Mononuclear cell (primary cell): ENCODE measurements around the gene PHTF2. TPM values are rescaled to one million over a fixed set of nuclear protein-coding genes. Genes with fewer than 3 reads are reported as not detected.

ENCODE experiments used
- H3K27me3 ChIP-seq: 2 replicates; pipeline ENCODE4 v1.6.0; 2011; ENCODE audit warnings: low read length, control low read depth; ENCODE audit not compliant: insufficient read depth
- H3K4me1 ChIP-seq: 2 replicates; pipeline ENCODE4 v1.5.1; 2011; ENCODE audit warnings: mild to moderate bottlenecking, low read length, control low read depth; ENCODE audit not compliant: insufficient read depth
- H3K4me3 ChIP-seq: 2 replicates; pipeline ENCODE4 v1.5.1; 2011; ENCODE audit warnings: mild to moderate bottlenecking, low read length, moderate library complexity
- H3K9me3 ChIP-seq: 2 replicates; pipeline ENCODE4 v1.5.1; 2011; ENCODE audit warnings: low read depth, mild to moderate bottlenecking, control low read depth, low read length
- total RNA-seq: library from RNA; depleted of rRNA; stranded (reverse); fragments of >200 nt; gene quantifications from one replicate; pipeline ENCODE4 v1.2.3, GENCODE V29; 2012

PHTF2 gene
- 34.8 TPM for total RNA-seq

DNA sequence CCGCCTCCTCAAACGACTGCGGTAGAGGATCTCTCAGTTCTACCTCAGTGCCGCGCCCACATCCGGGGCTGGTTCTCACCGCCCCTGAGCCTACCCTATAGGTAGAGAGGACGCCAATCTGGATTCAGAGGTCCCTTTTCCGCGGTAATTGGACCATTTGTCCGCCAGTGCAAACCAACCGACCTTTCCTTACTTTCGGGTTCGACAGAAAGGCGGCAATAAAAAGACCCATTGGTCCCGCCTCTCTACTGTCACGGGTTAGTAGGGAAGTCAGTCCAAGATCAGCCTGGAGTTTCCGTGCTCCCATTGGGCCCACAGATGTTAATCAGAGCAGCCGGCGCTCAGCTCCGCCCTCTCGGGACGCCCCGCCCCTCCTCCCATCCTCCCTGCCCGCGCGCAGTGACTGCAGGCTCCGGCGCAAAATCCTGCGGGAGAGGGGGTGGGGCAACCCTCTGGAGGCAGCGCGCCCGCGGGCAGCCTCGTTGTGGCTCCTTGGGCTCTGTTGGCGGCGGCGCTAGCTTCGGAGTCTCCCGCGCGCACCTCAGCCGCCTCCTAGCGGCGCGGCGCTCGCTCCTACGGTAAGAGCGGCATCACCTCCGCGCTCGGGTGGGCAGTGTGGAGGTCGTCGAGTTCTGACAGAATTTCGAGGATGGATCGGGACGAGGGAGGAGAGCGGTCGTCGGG lies at the start of gene PHTF2, which contains the start of gene TMEM60:
PHTF2 (plus strand) TSS at position 380 of the 684 bp plus-strand sequence.
TMEM60 (minus strand) TSS at position 41 of the 684 bp plus-strand sequence. CDS start 4,061 bp downstream, outside the sequence.
- Histone ChIP-seq H3K9me3 (no peaks in the 10 kb centered on the region), H3K27me3 (no peaks in the 10 kb centered on the region), H3K4me1 (peaks cover 41% of the 10 kb centered on the region), H3K4me3 (peak within 1 kb of the TSS; percentile 95)

- H3K9me3 ChIP-seq, result no peaks in the 10 kb centered on the region
- H3K4me3 ChIP-seq, result no peak overlapping the region
- H3K4me1 ChIP-seq, result peaks cover 21% of the 10 kb centered on the region
- no peaks in the 10 kb centered on the region for H3K27me3 ChIP-seq
These were observed 46.6 kb upstream of the PHTF2 start for GRCh38 chr7:77752016-77752415.

- Histone ChIP-seq H3K27me3 (no peaks in the 10 kb centered on the region), H3K9me3 (no peaks in the 10 kb centered on the region), H3K4me3 (no peak overlapping the region), H3K4me1 (peaks cover 15% of the 10 kb centered on the region)
These were observed 45.4 kb upstream of the PHTF2 start for GRCh38 chr7:77753173-77753572.

DNA sequence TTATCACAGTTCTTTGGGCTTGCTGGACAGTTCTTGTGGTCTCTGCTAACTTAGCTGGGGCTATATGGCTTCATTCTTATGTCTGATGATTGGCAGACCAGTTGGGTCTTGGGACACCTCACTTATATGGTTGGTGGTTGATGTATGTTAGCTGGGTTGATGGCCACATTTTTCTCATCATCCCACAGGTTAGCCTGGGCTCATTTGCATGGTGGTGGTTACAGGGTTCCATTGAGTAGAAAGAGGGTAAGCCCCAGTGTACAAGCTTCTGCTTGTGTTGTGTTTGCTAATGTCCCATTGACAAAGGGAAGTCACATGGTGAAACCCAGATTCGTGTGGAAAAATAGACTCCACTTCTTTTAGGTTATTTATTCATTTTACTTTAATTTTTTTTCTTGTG lies 41.0 kb upstream of the PHTF2 start:
- H3K27me3 ChIP-seq, result no peaks in the 10 kb centered on the region
- no peaks in the 10 kb centered on the region for H3K9me3 ChIP-seq
- H3K4me3 ChIP-seq, result no peak overlapping the region
- H3K4me1 ChIP-seq, result peaks cover 12% of the 10 kb centered on the region

DNA sequence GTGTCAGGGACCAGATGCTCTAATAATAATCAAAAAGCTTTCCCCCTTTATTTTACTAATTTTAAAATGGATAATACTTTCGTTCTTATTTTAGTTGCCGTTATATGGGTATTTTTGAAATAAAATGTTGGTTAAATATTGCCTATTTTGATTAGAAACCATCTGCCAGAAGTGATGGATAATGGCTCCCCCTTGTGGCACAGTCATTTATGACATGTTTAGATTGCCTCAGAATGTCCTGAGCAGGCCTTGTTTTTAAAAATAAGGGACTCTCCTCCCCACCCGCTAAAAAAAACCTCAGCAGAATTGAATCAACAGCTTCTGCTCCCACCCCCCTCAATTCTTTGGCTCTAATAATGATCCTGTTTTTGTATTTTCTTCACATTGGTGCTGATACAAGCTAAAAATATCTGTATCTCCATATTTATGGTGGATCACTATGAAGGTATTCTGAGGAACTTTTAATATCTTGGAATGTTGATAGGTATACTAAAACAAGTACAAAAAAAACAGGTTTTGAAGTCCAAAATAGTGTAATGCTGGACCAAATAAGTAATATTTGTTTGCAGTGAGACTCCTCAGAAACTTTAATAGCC lies 39.2 kb upstream of the PHTF2 start:
- Histone ChIP-seq H3K9me3 (no peaks in the 10 kb centered on the region), H3K4me1 (peaks cover 13% of the 10 kb centered on the region), H3K4me3 (no peak overlapping the region), H3K27me3 (no peaks in the 10 kb centered on the region)

DNA sequence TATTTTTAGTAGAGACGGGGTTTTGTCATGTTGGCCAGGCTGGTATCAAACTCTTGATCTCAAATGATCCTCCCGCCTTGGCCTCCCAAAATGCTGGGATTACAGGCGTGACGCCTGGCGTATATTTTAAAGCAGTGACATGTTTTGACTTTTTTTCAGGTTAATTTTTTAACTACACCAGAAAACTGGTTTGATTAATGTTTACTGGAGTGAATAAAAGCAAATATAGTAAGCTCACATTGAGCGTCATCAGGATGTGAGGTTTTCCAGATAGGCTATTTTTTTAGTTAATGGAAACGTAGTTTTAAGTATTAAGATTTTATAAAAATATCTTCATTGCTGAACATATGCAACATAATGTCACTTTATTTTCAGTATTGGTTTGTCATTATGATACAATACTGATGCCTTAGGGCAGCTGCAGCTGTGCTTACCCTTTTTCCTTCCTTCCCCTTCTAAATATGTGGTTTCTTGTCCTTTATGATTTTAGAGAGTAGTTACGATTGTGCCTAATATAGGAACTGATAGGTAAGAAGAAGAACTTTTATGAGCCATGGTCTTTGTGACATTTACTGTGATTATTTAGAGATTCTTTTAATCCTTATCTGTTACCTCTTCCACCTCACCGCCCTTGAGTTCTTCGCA lies 37.6 kb upstream of the PHTF2 start:
- no peak overlapping the region for H3K4me3 ChIP-seq
- H3K9me3 ChIP-seq, result no peaks in the 10 kb centered on the region
- no peaks in the 10 kb centered on the region for H3K27me3 ChIP-seq
- peaks cover 13% of the 10 kb centered on the region for H3K4me1 ChIP-seq

- Histone ChIP-seq H3K9me3 (no peaks in the 10 kb centered on the region), H3K4me3 (no peak overlapping the region), H3K27me3 (no peaks in the 10 kb centered on the region), H3K4me1 (peaks cover 9% of the 10 kb centered on the region)
These were observed 33.1 kb upstream of the PHTF2 start for GRCh38 chr7:77765481-77765880.

- Histone ChIP-seq H3K9me3 (no peaks in the 10 kb centered on the region), H3K27me3 (no peaks in the 10 kb centered on the region), H3K4me1 (peaks cover 5% of the 10 kb centered on the region), H3K4me3 (no peak overlapping the region)
These were observed 32.4 kb upstream of the PHTF2 start for GRCh38 chr7:77765906-77766800.

- Histone ChIP-seq H3K4me3 (no peak overlapping the region), H3K9me3 (no peaks in the 10 kb centered on the region), H3K27me3 (no peaks in the 10 kb centered on the region), H3K4me1 (peaks cover 5% of the 10 kb centered on the region)
These were observed 31.6 kb upstream of the PHTF2 start for GRCh38 chr7:77766801-77767605.

- Histone ChIP-seq H3K4me3 (no peak overlapping the region), H3K9me3 (no peaks in the 10 kb centered on the region), H3K27me3 (no peaks in the 10 kb centered on the region), H3K4me1 (no peaks in the 10 kb centered on the region)
These were observed 28.3 kb upstream of the PHTF2 start for GRCh38 chr7:77770316-77770715.

DNA sequence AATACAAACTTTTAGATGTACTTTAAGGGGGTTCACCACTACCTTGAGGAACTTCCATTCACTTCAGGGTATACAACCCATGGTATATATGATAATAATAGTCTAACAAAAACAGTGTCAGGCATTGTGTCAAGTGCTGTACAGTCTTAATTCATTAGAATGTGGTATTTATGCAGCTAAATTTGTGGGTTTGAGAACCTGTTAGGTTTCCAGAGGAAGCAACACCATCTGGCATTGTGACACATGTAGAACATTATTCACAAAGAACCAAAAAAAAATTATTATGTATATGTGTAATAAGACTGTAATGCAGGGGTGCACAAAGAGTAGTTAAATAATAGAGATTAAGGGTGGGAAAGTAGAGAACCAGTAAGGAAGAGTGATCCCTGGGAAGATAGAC lies 26.7 kb upstream of the PHTF2 start:
- H3K4me1 ChIP-seq, result no peaks in the 10 kb centered on the region
- no peaks in the 10 kb centered on the region for H3K27me3 ChIP-seq
- H3K9me3 ChIP-seq, result no peaks in the 10 kb centered on the region
- H3K4me3 ChIP-seq, result no peak overlapping the region

DNA sequence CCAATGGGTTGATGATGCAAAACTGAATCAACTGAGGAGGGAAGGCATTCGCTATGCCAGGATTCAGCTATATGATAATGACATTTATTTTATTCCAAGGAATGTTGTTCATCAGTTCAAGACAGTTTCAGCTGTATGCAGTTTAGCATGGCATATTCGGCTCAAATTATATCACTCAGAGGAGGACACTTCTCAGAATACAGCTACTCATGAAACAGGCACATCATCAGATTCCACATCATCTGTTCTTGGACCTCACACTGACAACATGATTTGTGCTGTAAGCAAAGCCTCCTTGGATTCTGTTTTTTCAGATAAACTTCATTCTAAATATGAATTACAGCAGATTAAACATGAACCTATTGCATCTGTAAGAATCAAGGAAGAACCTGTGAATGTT lies 20.0 kb upstream of the PHTF2 start:
- no peaks in the 10 kb centered on the region for H3K9me3 ChIP-seq
- no peaks in the 10 kb centered on the region for H3K27me3 ChIP-seq
- H3K4me1 ChIP-seq, result no peaks in the 10 kb centered on the region
- no peak overlapping the region for H3K4me3 ChIP-seq

DNA sequence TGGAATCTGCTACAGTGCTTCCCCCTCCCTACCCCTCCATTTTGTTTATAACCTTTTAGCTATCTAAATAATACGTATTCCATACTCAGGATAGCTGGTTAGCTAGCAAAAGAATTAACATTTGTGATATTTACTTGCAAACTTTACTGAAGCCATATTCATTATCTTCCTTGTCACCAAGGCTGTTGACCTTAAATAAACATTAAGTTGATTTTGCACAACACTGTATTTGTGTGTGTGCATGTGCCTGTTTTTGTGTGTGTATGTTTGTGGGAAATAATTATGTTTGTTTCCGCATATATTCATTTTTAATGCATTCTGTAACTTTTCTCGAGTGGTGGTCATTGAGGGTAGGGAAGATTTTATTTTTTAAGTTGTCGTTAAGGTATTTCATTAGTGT lies 16.2 kb upstream of the PHTF2 start:
- Histone ChIP-seq H3K4me1 (no peaks in the 10 kb centered on the region), H3K27me3 (no peaks in the 10 kb centered on the region), H3K9me3 (no peaks in the 10 kb centered on the region), H3K4me3 (no peak overlapping the region)

- no peaks in the 10 kb centered on the region for H3K27me3 ChIP-seq
- no peak overlapping the region for H3K4me3 ChIP-seq
- H3K4me1 ChIP-seq, result no peaks in the 10 kb centered on the region
- no peaks in the 10 kb centered on the region for H3K9me3 ChIP-seq
These were observed 15.5 kb upstream of the PHTF2 start for GRCh38 chr7:77783111-77783510.
